ENCODE data around the gene CNOT4.
"Not testable (repeated sequence)": the region's sequence is repeated elsewhere in the genome, so short reads cannot be mapped to it uniquely, and the experiment has no call there.

The CNOT4 gene

GRCh38 chr7:135321556-135321955, 188.3 kb downstream of the CNOT4 start:
- ATAC-seq: peak; percentile 67
- TF ChIP-seq TCF4 (CRISPR knock-in tag; IDR thresholded peaks at IDR 0.05; ENCODE audit: borderline replicate concordance): peak; percentile 42; the same call in 1 of the 2 replicates
- peak; percentile 40 for TF ChIP-seq ISL1 (CRISPR knock-in tag; IDR thresholded peaks at IDR 0.05)
- TF ChIP-seq CSRNP3 (CRISPR knock-in tag; IDR thresholded peaks at IDR 0.05): no peak

- ATAC-seq: not testable (repeated sequence)
These were observed 188.9 kb downstream of the CNOT4 start for GRCh38 chr7:135320953-135321352.

GRCh38 chr7:135320268-135320667, 189.6 kb downstream of the CNOT4 start:
- TF ChIP-seq CREB5 (CRISPR knock-in tag; IDR thresholded peaks at IDR 0.05; ENCODE audit: low read depth) (no peak), ESRRG (CRISPR knock-in tag; IDR thresholded peaks at IDR 0.05) (no peak), ZNF565 (CRISPR knock-in tag; conservative IDR thresholded peaks at IDR 0.05; ENCODE audit: low read depth) (0 out of 2 replicates have a peak, but pooled peaks have one; percentile 8), ZNF8 (CRISPR knock-in tag; IDR thresholded peaks at IDR 0.05) (no peak), ZNF70 (CRISPR knock-in tag; IDR thresholded peaks at IDR 0.05) (no peak), TCF4 (CRISPR knock-in tag; IDR thresholded peaks at IDR 0.05; ENCODE audit: borderline replicate concordance) (no peak), ARNTL (CRISPR knock-in tag; IDR thresholded peaks at IDR 0.05; ENCODE audit: borderline replicate concordance, low read depth) (no peak), PATZ1 (CRISPR knock-in tag; IDR thresholded peaks at IDR 0.05; ENCODE audit: borderline replicate concordance) (no peak), ISL1 (CRISPR knock-in tag; IDR thresholded peaks at IDR 0.05) (peak; percentile 25; the same call in 1 of the 2 replicates), TOX (CRISPR knock-in tag; IDR thresholded peaks at IDR 0.05; ENCODE audit: borderline replicate concordance) (no peak), TSHZ2 (CRISPR knock-in tag; IDR thresholded peaks at IDR 0.05) (peak; percentile 85), PPARA (CRISPR knock-in tag; IDR thresholded peaks at IDR 0.05; ENCODE audit: borderline replicate concordance) (no peak), CSDC2 (CRISPR knock-in tag; IDR thresholded peaks at IDR 0.05) (0 out of 2 replicates have a peak, but pooled peaks have one; percentile 66), SNAI2 (CRISPR knock-in tag; IDR thresholded peaks at IDR 0.05) (no peak), POU6F1 (CRISPR knock-in tag; IDR thresholded peaks at IDR 0.05; ENCODE audit: borderline replicate concordance, low read depth) (no peak), BACH2 (CRISPR knock-in tag; IDR thresholded peaks at IDR 0.05; ENCODE audit: borderline replicate concordance) (peak; percentile 3; the same call in 1 of the 2 replicates), OSR1 (CRISPR knock-in tag; IDR thresholded peaks at IDR 0.05) (no peak), ZFP3 (CRISPR knock-in tag; IDR thresholded peaks at IDR 0.05) (peak; percentile 79), ZC3H10 (CRISPR knock-in tag; IDR thresholded peaks at IDR 0.05) (no peak), ZFP30 (CRISPR knock-in tag; IDR thresholded peaks at IDR 0.05) (no peak), RARB (CRISPR knock-in tag; IDR thresholded peaks at IDR 0.05) (no peak), GLIS3 (CRISPR knock-in tag; IDR thresholded peaks at IDR 0.05) (no peak), CSRNP3 (CRISPR knock-in tag; IDR thresholded peaks at IDR 0.05) (no peak)
- peak; percentile 86 for ATAC-seq
